Natural killer cell (primary cell): Measurements from ENCODE around the gene ZXDC. TPM values are rescaled to one million over a fixed set of nuclear protein-coding genes. Genes with fewer than 3 reads are reported as not detected.

Experiments used
- ATAC-seq, 3 donors: fragments of 150-1000 bp in 2 of 3; fragments of 200-7000 bp in 1 of 3; cut with Tn5 transposase; 1 replicate in 1 of 3; 2 replicates in 2 of 3; pipeline ENCODE4 v1.10.0; 2021; ENCODE audit warnings: mild to moderate bottlenecking in 2 of 3, moderate library complexity in 2 of 3
- DNase-seq, 2 donors: peaks; one replicate each; pipeline versions ENCODE4 v3.0.0 to v3.0.0-alpha.2; 2013 to 2021; ENCODE audit warnings: mixed read lengths in 1 of 2
- H3K27ac ChIP-seq: one replicate; pipeline ENCODE4 v1.5.1; 2013; ENCODE audit warnings: mild to moderate bottlenecking, low read length
- H3K27me3 ChIP-seq: one replicate; pipeline ENCODE4 v1.6.1; 2013; ENCODE audit warnings: low read length; ENCODE audit not compliant: control insufficient read depth, insufficient read depth
- H3K36me3 ChIP-seq: one replicate; pipeline ENCODE4 v1.6.1; 2013; ENCODE audit warnings: low read length; ENCODE audit not compliant: control insufficient read depth, insufficient read depth
- H3K4me1 ChIP-seq: one replicate; pipeline ENCODE4 v1.6.1; 2013; ENCODE audit warnings: low read length; ENCODE audit not compliant: control insufficient read depth, insufficient read depth
- H3K4me3 ChIP-seq: one replicate; pipeline ENCODE4 v1.5.1; 2013; ENCODE audit warnings: low read length
- H3K9me3 ChIP-seq: one replicate; pipeline ENCODE4 v1.6.1; 2013; ENCODE audit warnings: low read length; ENCODE audit not compliant: control insufficient read depth, insufficient read depth
- H3K27ac Mint-ChIP-seq, 2 donors: one replicate each; pipeline ENCODE4 v1.8.0; 2022; ENCODE audit warnings: mild to moderate bottlenecking in 2 of 2, mixed read lengths in 2 of 2, moderate library complexity in 1 of 2
- H3K27me3 Mint-ChIP-seq, 2 donors: one replicate each; pipeline ENCODE4 v1.8.0; 2022; ENCODE audit warnings: low read depth in 2 of 2, mixed read lengths in 2 of 2
- H3K36me3 Mint-ChIP-seq: one replicate; pipeline ENCODE4 v1.8.0; 2022; ENCODE audit warnings: mixed read lengths
- H3K4me1 Mint-ChIP-seq, 2 donors: one replicate each; pipeline ENCODE4 v1.8.0; 2022; ENCODE audit warnings: mixed read lengths in 2 of 2
- H3K4me3 Mint-ChIP-seq: one replicate; pipeline ENCODE4 v1.8.0; 2022; ENCODE audit warnings: mild to moderate bottlenecking, moderate library complexity, mixed read lengths
- H3K9me3 Mint-ChIP-seq, 2 donors: one replicate each; pipeline ENCODE4 v1.8.0; 2022; ENCODE audit warnings: mixed read lengths in 2 of 2
- CTCF ChIP-seq: fragments of 200-600 bp; IDR thresholded peaks from one replicate; pipeline ENCODE4 v1.8.0; 2022; ENCODE audit warnings: antibody characterized with exemption
- WGBS: methylation state at CpG from one replicate; pipeline ENCODE4 v1.1.7; 2013; ENCODE audit warnings: missing lambda C conversion rate; ENCODE audit not compliant: insufficient coverage; 5-methylcytosine and 5-hydroxymethylcytosine counted together
- intact Hi-C: fragments of 100-400 bp; cut with micrococcal nuclease; formaldehyde crosslinking; loops from one replicate; pipeline ENCODE4 v1.14.2; 2022
- total RNA-seq, 4 donors: library from RNA; stranded (reverse); fragments of 120-200 nt in 1 of 4; gene quantifications; one replicate each; pipeline versions ENCODE4 v1.2.3 to v1.2.4, GENCODE V29; 2013 to 2022

ZXDC gene
- total RNA-seq, 3 donors from 2014 or later (not counting 1 experiment from before 2014, with no cell fraction given): 56.1 to 70.2 (median 68.4) TPM

GRCh38 chr3:126456766-126457388 is 18.8 kb downstream of the ZXDC start:
- H3K4me3 Mint-ChIP-seq: no peak overlapping the region
- H3K4me1 Mint-ChIP-seq: peaks cover 14 to 15% of the 10 kb centered on the region in 2 donors
- H3K9me3 Mint-ChIP-seq: no peaks in the 10 kb centered on the region
- intact Hi-C loops: no loop called here
- peak overlapping the region in 1 of 2 donors; percentile 38 for H3K27ac Mint-ChIP-seq
- no peak for ATAC-seq
- 87% methylated on average over 12 of the region's 12 CpGs for WGBS
- no peaks in the 10 kb centered on the region for H3K27me3 Mint-ChIP-seq
- Histone ChIP-seq H3K4me1 (no peaks in the 10 kb centered on the region), H3K27me3 (no peaks in the 10 kb centered on the region), H3K4me3 (no peak overlapping the region), H3K27ac (no peak overlapping the region), H3K36me3 (peaks cover 80% of the 10 kb centered on the region), H3K9me3 (no peaks in the 10 kb centered on the region)
- no peak for TF ChIP-seq CTCF
- no peaks in the 10 kb centered on the region for H3K36me3 Mint-ChIP-seq
- DNase-seq: no peak

GRCh38 chr3:126456211-126456610 is 19.5 kb downstream of the ZXDC start:
- no peaks in the 10 kb centered on the region for H3K4me1 ChIP-seq
- H3K36me3 ChIP-seq: peaks cover 80% of the 10 kb centered on the region
- Mint-ChIP-seq H3K36me3 (no peaks in the 10 kb centered on the region), H3K27me3 (no peaks in the 10 kb centered on the region), H3K4me1 (peaks cover 14 to 21% of the 10 kb centered on the region in 2 donors), H3K9me3 (no peaks in the 10 kb centered on the region), H3K27ac (peak overlapping the region in 1 of 2 donors; percentile 38), H3K4me3 (no peak overlapping the region)
- H3K27ac ChIP-seq: no peak overlapping the region
- ATAC-seq (peak in 2 of 3 donors; percentile 30 to 34), DNase-seq (no peak)
- TF ChIP-seq CTCF: no peak
- intact Hi-C loops: no loop called here
- H3K27me3 ChIP-seq: no peaks in the 10 kb centered on the region
- no peaks in the 10 kb centered on the region for H3K9me3 ChIP-seq
- 74% methylated on average over 4 of the region's 4 CpGs for WGBS
- no peak overlapping the region for H3K4me3 ChIP-seq

- intact Hi-C loops: no loop called here
- no peak overlapping the region for H3K27ac ChIP-seq
- peaks cover 14 to 26% of the 10 kb centered on the region in 2 donors for H3K4me1 Mint-ChIP-seq
- 95% methylated on average over 5 of the region's 6 CpGs for WGBS
- peaks cover 78% of the 10 kb centered on the region for H3K36me3 ChIP-seq
- no peaks in the 10 kb centered on the region for H3K4me1 ChIP-seq
- H3K4me3 ChIP-seq: no peak overlapping the region
- no peaks in the 10 kb centered on the region for H3K9me3 ChIP-seq
- no peak overlapping the region for H3K4me3 Mint-ChIP-seq
- H3K27me3 ChIP-seq: no peaks in the 10 kb centered on the region
- H3K27me3 Mint-ChIP-seq: no peaks in the 10 kb centered on the region
- DNase-seq (no peak), ATAC-seq (no peak)
- no peaks in the 10 kb centered on the region for H3K36me3 Mint-ChIP-seq
- H3K27ac Mint-ChIP-seq: no peak overlapping the region
- H3K9me3 Mint-ChIP-seq: no peaks in the 10 kb centered on the region
- TF ChIP-seq CTCF: no peak
Observed at GRCh38 chr3:126454437-126455198, 21.1 kb downstream of the ZXDC start.
